Measurements from ENCODE around the gene BCL11B. TPM values are rescaled to one million over a fixed set of nuclear protein-coding genes. Genes with fewer than 3 reads are reported as not detected.

Gene BCL11B
- total and polyA plus RNA-seq, 9 of the 15 experiments (the other 6 are each of a cell fraction or from before 2014, with no cell fraction given) = 0.09 TPM; not detected in 8

- TF ChIP-seq FOXO4 (CRISPR knock-in tag; IDR thresholded peaks at IDR 0.05) (no peak), ZNF316 (IDR thresholded peaks at IDR 0.05) (no peak)
Observed at GRCh38 chr14:99183311-99183710, 88.7 kb downstream of the BCL11B start (continued).

GRCh38 chr14:99182548-99183250 is 89.3 kb downstream of the BCL11B start:
- Histone ChIP-seq H3K4me3 (no peak overlapping the region), H3K9me3 (replicated peaks; ENCODE audit: control insufficient read depth, insufficient read depth, low read depth, low read length) (no peaks in the 10 kb centered on the region), H3K27ac (ENCODE audit: extremely low read depth, low read depth, low read length) (no peak overlapping the region), H3K27me3 (ENCODE audit: control insufficient read depth in 2 of 2, insufficient read depth in 2 of 2, low read length in 2 of 2) (peaks cover 0 to 9% of the 10 kb centered on the region in 2 experiments; a peak in 2 of 5 replicates), H4K20me1 (replicated peaks; ENCODE audit: control insufficient read depth, insufficient read depth, low read length) (no peaks in the 10 kb centered on the region), H3K9ac (ENCODE audit: insufficient read depth in 1 of 2, low read depth in 2 of 2, low read length in 2 of 2) (no peak overlapping the region), H3K9me1 (ENCODE audit: control insufficient read depth, insufficient read depth, low read length) (no peaks in the 10 kb centered on the region), H2AFZ (ENCODE audit: low read depth, low read length) (no peak overlapping the region), H3K36me3 (ENCODE audit: control insufficient read depth, insufficient read depth, low read length) (no peaks in the 10 kb centered on the region), H3K4me1 (replicated peaks in 1 of 2; ENCODE audit: control insufficient read depth in 2 of 2, insufficient read depth in 2 of 2, low read length in 2 of 2) (no peaks in the 10 kb centered on the region), H3K4me2 (ENCODE audit: insufficient read depth, low read length) (no peak overlapping the region), H3K79me2 (ENCODE audit: control insufficient read depth, insufficient read depth, low read length) (no peaks in the 10 kb centered on the region)
- no peak for DNase-seq (ENCODE audit: extremely low read depth in 1 of 4, low spot score in 3 of 4)
- intact Hi-C loops (cut with micrococcal nuclease) (no loop called here), in situ Hi-C loops (cut with MboI) (no loop called here)
- 3% methylated on average over 6 of the region's 6 CpGs for WGBS (ENCODE audit: insufficient coverage, low coverage, missing lambda C conversion rate)
- no TSS peak for BruUV-seq (replicated peaks)
- ATAC-seq = no peak
- ChIA-PET CTCF (ENCODE audit: low intra/inter-chr PET ratio) (no interaction called here), POLR2A (no interaction called here)
- no peak for FAIRE-seq
- TF ChIP-seq SMARCA5 (IDR thresholded peaks at IDR 0.05) = no peak
- TF ChIP-seq ZNF133 (CRISPR knock-in tag; IDR thresholded peaks at IDR 0.05) = no peak
- TF ChIP-seq ZBTB11 (CRISPR knock-in tag; IDR thresholded peaks at IDR 0.05) = no peak
- TF ChIP-seq GATAD2B (IDR thresholded peaks at IDR 0.05; ENCODE audit: borderline replicate concordance) = no peak
- TF ChIP-seq ZKSCAN1 (IDR thresholded peaks at IDR 0.05; ENCODE audit: low read depth, low read length) = no peak
- no peak for TF ChIP-seq ARID3B (CRISPR knock-in tag; IDR thresholded peaks at IDR 0.05; ENCODE audit: borderline replicate concordance)
- TF ChIP-seq AFF4 (CRISPR knock-in tag; IDR thresholded peaks at IDR 0.05) = no peak
